ENCODE data around the gene HSPB8. TPM values are rescaled to one million over a fixed set of nuclear protein-coding genes. Genes with fewer than 3 reads are reported as not detected.
A peak's percentile ranks its signal among the peaks of the same experiment; 100 is the strongest.

HSPB8 gene
- total and polyA plus RNA-seq, 4 donors, result 49.0 to 381 (median 93.9) TPM

- Histone ChIP-seq H3K27me3 (ENCODE audit: control insufficient read depth in 1 of 2, insufficient read depth in 2 of 2, low read length in 1 of 2) (no peaks in the 10 kb centered on the region), H3K36me3 (ENCODE audit: control insufficient read depth in 1 of 2, insufficient read depth in 2 of 2, low read length in 1 of 2) (peaks cover 4 to 6% of the 10 kb centered on the region in 2 donors), H3K4me3 (ENCODE audit: low read length in 2 of 2) (peak overlapping the region; percentile 52 to 95), H3K4me1 (ENCODE audit: control insufficient read depth in 1 of 2, insufficient read depth in 2 of 2, low read length in 2 of 2) (no peaks in the 10 kb centered on the region), H3K9me3 (ENCODE audit: control insufficient read depth, low read length) (no peaks in the 10 kb centered on the region), H3K27ac (ENCODE audit: low read depth in 1 of 2, low read length in 2 of 2) (peak overlapping the region; percentile 40 to 45)
- ATAC-seq (ENCODE audit: low FRiP score) (no peak), DNase-seq (no peak)
- intact Hi-C loops (cut with DNase I), result loop anchor here (5.0 to 10.0 kb wide), 5 partner anchors 36 to 142 kb away; no protein-coding TSS in a partner anchor
- 50 to 53% methylated on average over 5 of the region's 5 CpGs for WGBS, 2 donors
These were observed 4.2 kb downstream of the HSPB8 start for GRCh38 chr12:119182701-119183493.

- 59 to 62% methylated on average over 9 of the region's 9 CpGs for WGBS, 2 donors
- ATAC-seq (ENCODE audit: low FRiP score) (no peak), DNase-seq (peak in 1 of 2 donors; percentile 52)
- intact Hi-C loops (cut with DNase I), result loop anchor here (5.0 to 10.0 kb wide), 5 partner anchors 37 to 141 kb away; no protein-coding TSS in a partner anchor
- peaks cover 6 to 10% of the 10 kb centered on the region in 2 donors for H3K36me3 ChIP-seq (ENCODE audit: control insufficient read depth in 1 of 2, insufficient read depth in 2 of 2, low read length in 1 of 2)
- no peaks in the 10 kb centered on the region for H3K27me3 ChIP-seq (ENCODE audit: control insufficient read depth in 1 of 2, insufficient read depth in 2 of 2, low read length in 1 of 2)
- H3K4me1 ChIP-seq (ENCODE audit: control insufficient read depth in 1 of 2, insufficient read depth in 2 of 2, low read length in 2 of 2), result no peaks in the 10 kb centered on the region
- no peak overlapping the region for H3K4me3 ChIP-seq (ENCODE audit: low read length in 2 of 2)
- no peaks in the 10 kb centered on the region for H3K9me3 ChIP-seq (ENCODE audit: control insufficient read depth, low read length)
- peak overlapping the region in 1 of 2 donors; percentile 23 for H3K27ac ChIP-seq (ENCODE audit: low read depth in 1 of 2, low read length in 2 of 2)
These were observed 5.4 kb downstream of the HSPB8 start for GRCh38 chr12:119183942-119184695.

DNA sequence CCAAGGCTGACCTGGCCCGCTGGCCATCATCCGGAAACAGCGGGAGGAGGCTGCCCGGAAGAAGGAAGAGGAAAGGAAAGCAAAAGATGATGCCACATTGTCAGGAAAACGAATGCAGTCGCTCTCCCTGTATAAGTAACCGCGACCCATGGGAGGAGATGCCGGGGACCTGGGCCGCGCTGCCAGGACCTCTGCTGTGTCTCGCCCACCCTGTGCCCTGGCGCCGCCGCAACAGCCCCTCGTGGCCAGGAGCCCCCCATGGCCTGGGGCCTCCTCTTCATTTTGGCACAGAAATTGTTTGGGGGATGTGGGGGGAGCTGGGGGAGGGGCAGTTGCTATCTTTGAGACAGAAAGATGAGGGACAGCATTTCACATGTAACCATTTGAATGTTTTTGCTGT lies 16.5 kb downstream of the HSPB8 start:
- no peaks in the 10 kb centered on the region for H3K4me1 ChIP-seq (ENCODE audit: control insufficient read depth in 1 of 2, insufficient read depth in 2 of 2, low read length in 2 of 2)
- H3K27me3 ChIP-seq (ENCODE audit: control insufficient read depth in 1 of 2, insufficient read depth in 2 of 2, low read length in 1 of 2), result no peaks in the 10 kb centered on the region
- no peak for DNase-seq
- no peak for ATAC-seq (ENCODE audit: low FRiP score)
- WGBS, 2 donors, result 95 to 96% methylated on average over 16 of the region's 16 CpGs
- H3K27ac ChIP-seq (ENCODE audit: low read depth in 1 of 2, low read length in 2 of 2), result no peak overlapping the region
- intact Hi-C loops (cut with DNase I), result no loop called here
- no peaks in the 10 kb centered on the region for H3K9me3 ChIP-seq (ENCODE audit: control insufficient read depth, low read length)
- H3K36me3 ChIP-seq (ENCODE audit: control insufficient read depth in 1 of 2, insufficient read depth in 2 of 2, low read length in 1 of 2), result peaks cover 6 to 15% of the 10 kb centered on the region in 2 donors
- no peak overlapping the region for H3K4me3 ChIP-seq (ENCODE audit: low read length in 2 of 2)

DNA sequence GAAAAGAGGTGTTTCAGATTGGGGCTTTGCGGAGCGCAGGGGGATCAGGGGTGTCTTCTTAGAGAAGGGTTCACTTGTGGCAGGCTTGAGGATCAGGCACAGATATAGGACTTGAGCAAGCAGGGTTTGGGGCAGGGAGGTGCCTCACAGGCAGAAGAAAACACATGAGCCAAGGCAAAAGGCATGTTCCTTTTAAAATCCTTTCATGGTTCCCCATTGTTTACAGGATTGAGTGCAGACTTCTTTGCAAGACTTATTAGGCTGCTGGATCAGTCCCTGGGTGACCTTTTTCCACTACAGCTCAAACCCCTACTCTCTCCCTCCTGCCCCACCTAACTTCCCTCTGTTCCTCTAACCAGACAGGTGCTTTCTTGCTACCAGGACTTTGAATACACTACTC lies 19.7 kb downstream of the HSPB8 start:
- no peak overlapping the region for H3K27ac ChIP-seq (ENCODE audit: low read depth in 1 of 2, low read length in 2 of 2)
- no peak overlapping the region for H3K4me3 ChIP-seq (ENCODE audit: low read length in 2 of 2)
- H3K9me3 ChIP-seq (ENCODE audit: control insufficient read depth, low read length), result no peaks in the 10 kb centered on the region
- H3K4me1 ChIP-seq (ENCODE audit: control insufficient read depth in 1 of 2, insufficient read depth in 2 of 2, low read length in 2 of 2), result no peaks in the 10 kb centered on the region
- intact Hi-C loops (cut with DNase I), result no loop called here
- H3K27me3 ChIP-seq (ENCODE audit: control insufficient read depth in 1 of 2, insufficient read depth in 2 of 2, low read length in 1 of 2), result no peaks in the 10 kb centered on the region
- no peak for ATAC-seq (ENCODE audit: low FRiP score)
- DNase-seq, result no peak
- 95 to 97% methylated on average over 2 of the region's 2 CpGs for WGBS, 2 donors
- peaks cover 3 to 6% of the 10 kb centered on the region in 2 donors for H3K36me3 ChIP-seq (ENCODE audit: control insufficient read depth in 1 of 2, insufficient read depth in 2 of 2, low read length in 1 of 2)

DNA sequence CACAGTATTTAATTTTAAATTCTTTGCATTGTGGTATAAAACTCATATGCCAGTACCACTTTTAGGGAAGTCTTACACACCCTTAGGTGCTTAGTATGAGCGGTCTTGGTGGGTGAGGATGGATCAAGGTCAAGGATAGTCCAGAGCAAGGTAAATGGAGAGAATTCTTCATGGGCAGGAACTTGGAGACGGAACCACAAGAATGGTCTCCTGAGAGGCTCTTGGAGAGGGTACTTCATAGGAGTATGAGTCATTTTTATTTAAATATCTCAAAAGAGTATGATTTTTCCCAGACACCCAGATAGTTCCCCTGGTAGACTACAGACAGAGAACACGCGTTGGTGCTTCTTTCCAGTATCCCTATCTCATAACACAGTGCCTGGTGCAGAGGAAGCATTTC lies 21.9 kb downstream of the HSPB8 start:
- DNase-seq (no peak), ATAC-seq (ENCODE audit: low FRiP score) (no peak)
- 90 to 94% methylated on average over 4 of the region's 4 CpGs for WGBS, 2 donors
- H3K27me3 ChIP-seq (ENCODE audit: control insufficient read depth in 1 of 2, insufficient read depth in 2 of 2, low read length in 1 of 2), result no peaks in the 10 kb centered on the region
- no peaks in the 10 kb centered on the region for H3K36me3 ChIP-seq (ENCODE audit: control insufficient read depth in 1 of 2, insufficient read depth in 2 of 2, low read length in 1 of 2)
- intact Hi-C loops (cut with DNase I), result no loop called here
- no peak overlapping the region for H3K4me3 ChIP-seq (ENCODE audit: low read length in 2 of 2)
- no peaks in the 10 kb centered on the region for H3K4me1 ChIP-seq (ENCODE audit: control insufficient read depth in 1 of 2, insufficient read depth in 2 of 2, low read length in 2 of 2)
- H3K9me3 ChIP-seq (ENCODE audit: control insufficient read depth, low read length), result no peaks in the 10 kb centered on the region
- H3K27ac ChIP-seq (ENCODE audit: low read depth in 1 of 2, low read length in 2 of 2), result no peak overlapping the region

DNA sequence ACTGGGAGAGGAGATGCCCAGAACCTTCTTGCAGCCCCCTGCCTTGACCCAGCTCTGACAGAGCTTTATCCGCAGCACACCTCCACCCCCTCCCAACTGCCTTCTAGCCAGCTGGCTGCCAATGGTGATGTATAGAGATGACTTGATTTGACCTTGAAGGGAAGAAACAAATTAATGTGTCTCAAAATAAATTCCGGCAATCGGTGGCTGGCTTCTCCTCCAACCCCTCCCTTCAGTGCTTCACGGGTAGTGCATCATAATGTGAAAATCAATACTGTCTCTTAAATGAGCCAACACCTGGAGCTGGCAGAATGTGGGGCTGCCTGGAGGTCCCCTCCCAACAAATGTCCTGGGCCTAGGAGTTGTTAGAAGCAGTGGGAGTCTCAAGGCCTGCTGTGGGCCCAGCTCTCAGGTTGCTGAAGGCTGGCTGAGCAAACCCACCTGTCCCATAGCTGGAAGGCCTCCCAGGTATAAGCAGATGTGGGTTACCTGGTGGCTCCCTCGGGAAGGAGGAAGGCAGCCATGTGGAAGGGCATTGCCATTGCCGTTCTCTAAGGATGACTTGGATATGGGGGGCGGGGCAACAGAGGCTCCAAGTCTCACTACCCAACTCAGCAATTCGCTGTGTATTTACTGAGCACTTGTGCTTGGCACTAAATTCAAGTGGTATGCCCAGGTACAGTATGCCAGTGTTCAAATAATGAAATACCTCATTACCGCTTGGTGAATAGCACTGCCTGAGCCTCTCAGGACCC lies 23.2 kb downstream of the HSPB8 start:
- Histone ChIP-seq H3K9me3 (ENCODE audit: control insufficient read depth, low read length) (no peaks in the 10 kb centered on the region), H3K4me3 (ENCODE audit: low read length in 2 of 2) (no peak overlapping the region), H3K27me3 (ENCODE audit: control insufficient read depth in 1 of 2, insufficient read depth in 2 of 2, low read length in 1 of 2) (no peaks in the 10 kb centered on the region), H3K27ac (ENCODE audit: low read depth in 1 of 2, low read length in 2 of 2) (no peak overlapping the region), H3K36me3 (ENCODE audit: control insufficient read depth in 1 of 2, insufficient read depth in 2 of 2, low read length in 1 of 2) (no peaks in the 10 kb centered on the region), H3K4me1 (ENCODE audit: control insufficient read depth in 1 of 2, insufficient read depth in 2 of 2, low read length in 2 of 2) (no peaks in the 10 kb centered on the region)
- WGBS, 2 donors, result 79 to 87% methylated on average over 9 of the region's 9 CpGs
- intact Hi-C loops (cut with DNase I), result no loop called here
- ATAC-seq (ENCODE audit: low FRiP score), result no peak
- DNase-seq, result no peak

- WGBS, 2 donors, result 25 to 41% methylated on average over 2 of the region's 2 CpGs
- Histone ChIP-seq H3K36me3 (ENCODE audit: control insufficient read depth in 1 of 2, insufficient read depth in 2 of 2, low read length in 1 of 2) (no peaks in the 10 kb centered on the region), H3K27me3 (ENCODE audit: control insufficient read depth in 1 of 2, insufficient read depth in 2 of 2, low read length in 1 of 2) (no peaks in the 10 kb centered on the region), H3K4me1 (ENCODE audit: control insufficient read depth in 1 of 2, insufficient read depth in 2 of 2, low read length in 2 of 2) (no peaks in the 10 kb centered on the region), H3K9me3 (ENCODE audit: control insufficient read depth, low read length) (no peaks in the 10 kb centered on the region), H3K4me3 (ENCODE audit: low read length in 2 of 2) (no peak overlapping the region), H3K27ac (ENCODE audit: low read depth in 1 of 2, low read length in 2 of 2) (no peak overlapping the region)
- ATAC-seq (ENCODE audit: low FRiP score) (no peak), DNase-seq (no peak)
- intact Hi-C loops (cut with DNase I), result no loop called here
These were observed 23.8 kb downstream of the HSPB8 start for GRCh38 chr12:119202544-119202943.

GRCh38 chr12:119204131-119204530 lies 25.4 kb downstream of the HSPB8 start:
- Histone ChIP-seq H3K4me3 (ENCODE audit: low read length in 2 of 2) (no peak overlapping the region), H3K4me1 (ENCODE audit: control insufficient read depth in 1 of 2, insufficient read depth in 2 of 2, low read length in 2 of 2) (no peaks in the 10 kb centered on the region), H3K9me3 (ENCODE audit: control insufficient read depth, low read length) (no peaks in the 10 kb centered on the region), H3K27me3 (ENCODE audit: control insufficient read depth in 1 of 2, insufficient read depth in 2 of 2, low read length in 1 of 2) (no peaks in the 10 kb centered on the region), H3K36me3 (ENCODE audit: control insufficient read depth in 1 of 2, insufficient read depth in 2 of 2, low read length in 1 of 2) (no peaks in the 10 kb centered on the region), H3K27ac (ENCODE audit: low read depth in 1 of 2, low read length in 2 of 2) (no peak overlapping the region)
- ATAC-seq (ENCODE audit: low FRiP score), result no peak
- no peak for DNase-seq
- 35 to 36% methylated on average over 2 of the region's 2 CpGs for WGBS, 2 donors
- intact Hi-C loops (cut with DNase I), result no loop called here
